Activated gamma-delta T cell treated with anti-CD3 and anti-CD28 coated beads, Interleukin-2, amount 50 U/mL, for 16 hours (primary cell): ENCODE measurements around the gene CNEP1R1.

Experiments used
- DNase-seq: peaks from one replicate; pipeline ENCODE4 v3.0.0-alpha.2; 2020; ENCODE audit warnings: low read depth

The CNEP1R1 gene

GRCh38 chr16:50065241-50065623 is 40.2 kb downstream of the CNEP1R1 start:
- DNase-seq: no peak

- DNase-seq: peak; percentile 90
Observed at GRCh38 chr16:50065624-50066481, 40.8 kb downstream of the CNEP1R1 start, which contains the start of gene HEATR3. Gene HEATR3, plus strand, starts transcription at chr16:50065970. Its CDS starts 162 bp downstream, at chr16:50066132.

- no peak for DNase-seq
Observed at GRCh38 chr16:50066482-50067289, 41.7 kb downstream of the CNEP1R1 start.

GRCh38 chr16:50067290-50067853 is 42.3 kb downstream of the CNEP1R1 start:
- peak; percentile 4 for DNase-seq

GRCh38 chr16:50068550-50068949 is 43.5 kb downstream of the CNEP1R1 start:
- DNase-seq: no peak

GRCh38 chr16:50069060-50069459 is 44.0 kb downstream of the CNEP1R1 start:
- no peak for DNase-seq

- DNase-seq: no peak
Observed at GRCh38 chr16:50071075-50071671, 46.1 kb downstream of the CNEP1R1 start.

GRCh38 chr16:50072730-50073129 is 47.7 kb downstream of the CNEP1R1 start:
- no peak for DNase-seq

GRCh38 chr16:50079397-50080140 is 54.5 kb downstream of the CNEP1R1 start:
- no peak for DNase-seq

- no peak for DNase-seq
Observed at GRCh38 chr16:50081428-50082018, 56.5 kb downstream of the CNEP1R1 start.

- DNase-seq: no peak
Observed at GRCh38 chr16:50083996-50084395, 59.0 kb downstream of the CNEP1R1 start.

- DNase-seq: no peak
Observed at GRCh38 chr16:50086176-50086575, 61.2 kb downstream of the CNEP1R1 start.
